Stimulated activated CD4-positive, alpha-beta T cell treated with anti-CD3 and anti-CD28 coated beads, Interleukin-12 subunit alpha, Interleukin-12 subunit beta, amount 100 ng/mL, for 4 hours (primary cell): ENCODE measurements around the gene GHSR.

Experiments used
- DNase-seq: peaks from one replicate; pipeline ENCODE4 v3.0.0-alpha.2; 2020

Gene GHSR

GRCh38 chr3:172437713-172438112, 10.5 kb downstream of the GHSR start:
- DNase-seq, result no peak

GRCh38 chr3:172415323-172415722, 32.9 kb downstream of the GHSR start:
- no peak for DNase-seq

DNA sequence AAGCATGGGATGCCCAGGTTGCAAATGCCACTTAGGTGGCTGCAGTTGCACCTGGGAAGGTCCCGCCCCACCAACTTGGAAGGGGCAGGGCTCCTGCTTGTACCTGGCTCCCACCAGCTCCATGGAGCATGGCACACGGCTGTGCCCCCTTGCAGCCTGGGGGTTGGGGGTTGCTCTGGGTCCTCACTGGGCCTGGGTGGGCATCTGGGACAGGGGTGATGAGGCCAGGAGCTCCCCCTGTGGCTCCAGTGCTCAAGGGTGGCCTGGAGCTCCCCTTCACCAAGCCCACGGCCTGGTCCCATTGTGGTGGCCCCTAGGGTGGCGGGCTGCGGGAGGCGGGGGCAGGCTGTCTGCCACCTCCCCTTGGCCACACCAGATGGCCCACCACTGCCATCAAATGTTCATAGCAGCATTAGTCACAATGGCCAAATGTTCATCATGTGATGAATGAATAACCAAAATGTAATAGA, 36.7 kb downstream of the GHSR start:
- no peak for DNase-seq

- DNase-seq, result no peak
Observed at GRCh38 chr3:172410702-172411477, 37.4 kb downstream of the GHSR start.

GRCh38 chr3:172407872-172408271, 40.4 kb downstream of the GHSR start:
- DNase-seq, result no peak

DNA sequence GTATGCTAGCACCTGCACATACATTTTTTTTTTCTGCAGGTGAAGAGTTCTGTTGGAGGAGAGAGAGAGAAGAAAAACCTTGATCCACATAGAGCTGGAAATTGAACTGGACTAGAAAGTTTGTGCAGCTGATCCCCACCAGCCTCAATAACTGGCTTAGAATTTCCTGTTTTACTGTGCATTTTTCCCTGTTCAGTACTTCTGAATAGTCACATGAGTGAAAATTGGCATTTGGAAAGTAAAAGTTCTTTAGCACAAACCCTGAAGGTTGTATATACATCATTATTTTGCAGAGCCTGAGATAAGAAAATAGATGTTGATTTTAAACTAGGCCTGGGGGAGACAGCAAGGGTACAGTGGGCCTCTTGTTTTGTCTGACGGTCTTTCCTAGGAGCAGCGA, 42.3 kb downstream of the GHSR start:
- DNase-seq, result no peak

- DNase-seq, result no peak
Observed at GRCh38 chr3:172404237-172404962, 43.9 kb downstream of the GHSR start.

GRCh38 chr3:172402892-172403643, 45.2 kb downstream of the GHSR start:
- DNase-seq, result no peak

DNA sequence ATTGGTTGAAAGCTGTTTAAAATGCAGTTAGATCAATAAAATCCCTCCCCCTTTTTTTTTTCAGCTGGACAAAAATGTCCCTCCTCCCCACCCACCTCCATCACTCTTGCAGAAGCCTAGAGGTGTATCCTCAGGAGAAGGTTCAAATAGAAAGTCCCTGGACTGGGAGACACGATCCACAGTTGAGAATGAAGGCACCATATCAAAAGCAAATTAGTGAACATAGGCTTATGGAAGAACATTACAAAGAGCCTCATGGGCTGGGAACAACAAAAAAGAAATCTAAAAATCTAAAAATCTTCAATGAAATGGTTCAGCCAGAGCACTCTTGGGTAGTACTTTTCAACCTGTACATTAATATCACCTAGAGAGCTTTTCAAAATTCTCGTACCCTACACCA, 46.2 kb downstream of the GHSR start:
- DNase-seq, result no peak

GRCh38 chr3:172398484-172398883, 49.8 kb downstream of the GHSR start:
- DNase-seq, result no peak

DNA sequence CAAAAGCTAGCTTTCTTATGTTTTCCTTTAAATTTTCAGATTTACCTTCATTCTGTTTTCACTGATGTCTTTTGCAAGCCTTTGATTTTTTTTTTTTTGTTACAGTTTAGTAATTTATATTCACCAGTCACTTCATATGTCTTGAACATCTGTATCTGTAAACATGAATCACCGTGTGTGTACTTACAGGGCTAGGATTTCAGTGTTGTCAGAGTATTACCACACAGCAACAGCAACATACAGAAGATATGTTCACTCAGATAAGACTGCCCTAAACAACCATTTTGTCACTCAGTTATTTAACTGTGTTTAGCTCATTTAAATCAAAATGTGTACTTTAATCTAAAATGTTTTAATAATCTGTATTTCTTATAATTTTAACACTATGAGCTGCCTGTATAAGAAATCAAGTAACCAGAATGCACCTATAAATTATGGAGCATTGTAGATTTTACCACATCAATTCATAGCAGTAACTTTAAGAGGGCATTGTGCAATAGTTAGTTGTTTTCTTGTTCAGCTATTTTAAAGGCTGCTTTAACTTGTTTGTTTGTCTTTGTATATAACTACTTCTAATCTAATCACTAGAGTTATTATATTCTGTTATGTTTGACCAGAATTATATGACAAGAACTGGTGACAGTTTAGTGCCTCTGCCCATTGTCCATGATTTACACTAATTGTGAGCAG, 50.4 kb downstream of the GHSR start:
- no peak for DNase-seq

GRCh38 chr3:172396400-172396799, 51.9 kb downstream of the GHSR start:
- no peak for DNase-seq

- no peak for DNase-seq
Observed at GRCh38 chr3:172394692-172395091, 53.6 kb downstream of the GHSR start.
